ENCODE results near the gene MUC3A. TPM values are rescaled to one million over a fixed set of nuclear protein-coding genes. Genes with fewer than 3 reads are reported as not detected.
"Not testable (repeated sequence)": the region's sequence is repeated elsewhere in the genome, so short reads cannot be mapped to it uniquely, and the experiment has no call there.

Gene MUC3A
- total RNA-seq, 4 donors from 2014 or later: not detected

DNA sequence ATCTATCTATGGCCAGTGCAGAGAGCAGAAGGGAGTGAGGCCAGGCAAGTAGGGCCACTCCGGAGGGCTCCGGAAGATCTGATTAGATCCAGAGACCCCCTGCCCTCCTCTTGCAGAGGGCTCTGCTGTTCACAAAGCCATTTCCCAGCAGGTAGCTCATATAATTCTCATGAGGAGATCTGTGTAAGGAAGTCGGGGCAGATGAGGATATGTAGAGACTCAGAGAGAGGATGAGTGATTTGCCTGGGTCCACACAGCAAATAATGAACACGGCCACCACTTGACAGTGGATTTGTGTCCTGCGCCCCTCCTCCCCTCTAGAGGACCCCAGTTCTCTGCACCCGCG is 22.6 kb downstream of the MUC3A start:
- Histone ChIP-seq H3K27me3 (peaks cover 37% of the 10 kb centered on the region), H3K9me3 (no peaks in the 10 kb centered on the region), H3K27ac (no peak overlapping the region), H3K4me3 (no peak overlapping the region), H3K36me3 (no peaks in the 10 kb centered on the region), H3K4me1 (no peaks in the 10 kb centered on the region)
- no peak for DNase-seq (ENCODE audit: low spot score in 2 of 2)
- 51% methylated on average over 7 of the region's 7 CpGs for WGBS
- TF ChIP-seq POLR2A (IDR thresholded peaks at IDR 0.05): no peak
- no peak for TF ChIP-seq EP300 (IDR thresholded peaks at IDR 0.05)
- no peak for TF ChIP-seq POLR2AphosphoS5 (IDR thresholded peaks at IDR 0.05)
- TF ChIP-seq, protein P1, sequence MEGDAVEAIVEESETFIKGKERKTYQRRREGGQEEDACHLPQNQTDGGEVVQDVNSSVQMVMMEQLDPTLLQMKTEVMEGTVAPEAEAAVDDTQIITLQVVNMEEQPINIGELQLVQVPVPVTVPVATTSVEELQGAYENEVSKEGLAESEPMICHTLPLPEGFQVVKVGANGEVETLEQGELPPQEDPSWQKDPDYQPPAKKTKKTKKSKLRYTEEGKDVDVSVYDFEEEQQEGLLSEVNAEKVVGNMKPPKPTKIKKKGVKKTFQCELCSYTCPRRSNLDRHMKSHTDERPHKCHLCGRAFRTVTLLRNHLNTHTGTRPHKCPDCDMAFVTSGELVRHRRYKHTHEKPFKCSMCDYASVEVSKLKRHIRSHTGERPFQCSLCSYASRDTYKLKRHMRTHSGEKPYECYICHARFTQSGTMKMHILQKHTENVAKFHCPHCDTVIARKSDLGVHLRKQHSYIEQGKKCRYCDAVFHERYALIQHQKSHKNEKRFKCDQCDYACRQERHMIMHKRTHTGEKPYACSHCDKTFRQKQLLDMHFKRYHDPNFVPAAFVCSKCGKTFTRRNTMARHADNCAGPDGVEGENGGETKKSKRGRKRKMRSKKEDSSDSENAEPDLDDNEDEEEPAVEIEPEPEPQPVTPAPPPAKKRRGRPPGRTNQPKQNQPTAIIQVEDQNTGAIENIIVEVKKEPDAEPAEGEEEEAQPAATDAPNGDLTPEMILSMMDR (IDR thresholded peaks at IDR 0.05): no peak

DNA sequence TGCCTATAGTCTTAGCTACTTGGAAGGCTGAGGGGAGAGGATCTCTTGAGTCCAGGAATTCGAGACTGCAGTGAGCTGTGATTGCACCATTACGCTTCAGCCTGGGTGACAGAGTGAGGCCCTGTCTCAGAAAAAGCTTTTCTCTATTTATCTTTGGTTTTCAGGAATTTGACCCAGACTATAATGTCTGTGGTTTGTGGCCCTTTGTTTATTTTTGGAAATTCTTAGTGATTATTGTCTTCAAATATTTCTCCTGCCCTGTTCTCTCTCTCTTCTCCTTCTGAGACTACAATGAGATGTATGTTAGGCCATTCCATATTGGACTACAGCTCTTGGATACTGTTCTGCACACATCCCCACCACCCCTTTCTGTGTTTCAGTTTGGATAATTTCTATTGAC is 24.7 kb downstream of the MUC3A start:
- H3K4me1 ChIP-seq: no peaks in the 10 kb centered on the region
- H3K36me3 ChIP-seq: no peaks in the 10 kb centered on the region
- 88% methylated on average over 2 of the region's 2 CpGs for WGBS
- H3K4me3 ChIP-seq: no peak overlapping the region
- TF ChIP-seq POLR2A (IDR thresholded peaks at IDR 0.05) (no peak), POLR2AphosphoS5 (IDR thresholded peaks at IDR 0.05) (no peak), EP300 (IDR thresholded peaks at IDR 0.05) (no peak)
- TF ChIP-seq, protein P1 (IDR thresholded peaks at IDR 0.05): no peak
- H3K27me3 ChIP-seq: peaks cover 16% of the 10 kb centered on the region
- no peak overlapping the region for H3K27ac ChIP-seq
- no peak for DNase-seq (ENCODE audit: low spot score in 2 of 2)
- H3K9me3 ChIP-seq: no peaks in the 10 kb centered on the region

DNA sequence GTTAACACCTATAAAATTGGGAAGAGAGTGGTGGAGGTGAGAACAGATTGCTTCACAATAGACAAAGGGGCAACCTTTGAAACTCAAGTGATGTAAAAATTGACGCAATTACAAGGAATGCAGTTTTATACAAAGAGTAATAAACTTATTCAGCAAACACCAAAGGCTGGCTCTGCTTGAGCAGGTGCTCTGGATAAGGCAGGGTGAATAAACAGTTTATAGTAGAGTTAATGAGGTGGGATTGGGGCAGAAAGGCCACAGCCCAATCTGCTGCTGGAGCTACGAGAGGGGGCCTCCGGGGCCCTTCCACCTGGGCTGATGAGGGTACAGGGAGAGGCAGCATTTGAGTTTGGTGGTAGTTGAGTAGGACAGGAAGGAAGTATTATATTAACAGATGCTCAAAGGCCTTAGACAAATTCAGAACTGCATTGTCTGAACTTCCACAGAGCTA is 26.1 kb downstream of the MUC3A start:
- Histone ChIP-seq H3K36me3 (no peaks in the 10 kb centered on the region), H3K27ac (no peak overlapping the region), H3K4me3 (no peak overlapping the region), H3K4me1 (no peaks in the 10 kb centered on the region), H3K9me3 (no peaks in the 10 kb centered on the region), H3K27me3 (peaks cover 4% of the 10 kb centered on the region)
- no peak for DNase-seq (ENCODE audit: low spot score in 2 of 2)
- WGBS: 68% methylated on average over 3 of the region's 3 CpGs
- TF ChIP-seq POLR2AphosphoS5 (IDR thresholded peaks at IDR 0.05): no peak
- TF ChIP-seq, protein P1 (IDR thresholded peaks at IDR 0.05): no peak
- no peak for TF ChIP-seq EP300 (IDR thresholded peaks at IDR 0.05)
- no peak for TF ChIP-seq POLR2A (IDR thresholded peaks at IDR 0.05)

DNA sequence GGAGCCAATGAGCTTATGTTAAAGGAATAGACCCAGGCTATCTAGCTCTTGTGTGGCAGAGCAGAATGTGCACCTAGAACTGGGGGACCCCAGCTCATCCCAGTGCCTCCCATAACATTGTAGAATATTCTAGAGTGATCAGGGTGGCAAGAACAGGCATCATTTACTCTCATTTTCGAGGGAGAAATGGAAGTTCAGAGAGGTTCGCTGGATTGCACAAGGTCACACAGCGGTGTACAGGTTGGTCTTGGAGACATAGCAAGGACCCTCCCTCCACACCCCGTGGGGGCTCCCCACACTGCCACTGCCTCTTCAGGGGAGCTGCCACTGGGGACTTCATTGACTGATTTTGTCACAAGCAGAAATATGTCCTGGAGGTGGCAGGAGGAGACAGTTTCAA is 29.0 kb downstream of the MUC3A start:
- Histone ChIP-seq H3K27me3 (peaks cover 4% of the 10 kb centered on the region), H3K36me3 (no peaks in the 10 kb centered on the region), H3K4me1 (no peaks in the 10 kb centered on the region), H3K9me3 (no peaks in the 10 kb centered on the region), H3K27ac (no peak overlapping the region), H3K4me3 (no peak overlapping the region)
- no peak for DNase-seq (ENCODE audit: low spot score in 2 of 2)
- TF ChIP-seq, protein P1 (IDR thresholded peaks at IDR 0.05): no peak
- TF ChIP-seq EP300 (IDR thresholded peaks at IDR 0.05) (no peak), POLR2AphosphoS5 (IDR thresholded peaks at IDR 0.05) (no peak), POLR2A (IDR thresholded peaks at IDR 0.05) (no peak)
- 79% methylated on average over 4 of the region's 4 CpGs for WGBS

DNA sequence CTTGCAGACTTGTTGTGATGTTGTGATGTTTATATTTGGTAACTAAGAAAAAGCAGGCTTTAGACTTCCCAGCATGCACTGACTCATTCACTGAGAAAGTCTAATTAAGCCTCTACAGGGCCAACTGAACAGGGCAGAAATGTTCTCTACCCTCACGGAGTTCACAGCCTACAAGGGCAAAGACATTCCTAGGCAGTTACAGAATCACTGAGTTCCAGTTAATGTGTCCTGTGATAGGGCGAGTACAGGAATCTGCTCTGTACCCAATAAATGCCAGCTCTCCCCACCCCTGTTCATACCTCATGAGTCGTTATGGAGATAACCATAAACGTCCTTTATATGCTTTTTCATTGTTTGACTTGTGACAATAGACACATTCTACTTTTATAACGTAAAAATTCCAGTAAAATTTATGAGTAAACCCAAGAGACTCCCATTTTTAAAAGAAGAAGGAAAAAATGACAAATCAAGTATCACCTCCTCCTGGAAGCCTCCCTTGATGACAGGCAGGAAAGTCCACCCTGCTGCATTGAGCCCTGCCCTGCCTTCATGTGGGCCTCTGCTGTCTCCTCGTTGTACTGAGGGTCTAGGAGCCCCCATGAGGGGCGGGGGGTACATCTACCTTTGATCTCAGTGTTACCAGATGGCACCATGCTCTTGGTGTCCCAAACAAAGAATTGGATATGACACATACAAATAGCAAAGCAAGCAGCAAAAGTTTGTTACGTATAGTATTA is 34.3 kb downstream of the MUC3A start:
- TF ChIP-seq, protein P1 (IDR thresholded peaks at IDR 0.05): no peak
- TF ChIP-seq EP300 (IDR thresholded peaks at IDR 0.05) (no peak), POLR2AphosphoS5 (IDR thresholded peaks at IDR 0.05) (no peak), POLR2A (IDR thresholded peaks at IDR 0.05) (no peak)
- H3K27ac ChIP-seq: no peak overlapping the region
- no peaks in the 10 kb centered on the region for H3K36me3 ChIP-seq
- peaks cover 4% of the 10 kb centered on the region for H3K27me3 ChIP-seq
- no peaks in the 10 kb centered on the region for H3K9me3 ChIP-seq
- no peak for DNase-seq (ENCODE audit: low spot score in 2 of 2)
- no peaks in the 10 kb centered on the region for H3K4me1 ChIP-seq
- H3K4me3 ChIP-seq: no peak overlapping the region
- WGBS: 45% methylated on average over 8 of the region's 8 CpGs

DNA sequence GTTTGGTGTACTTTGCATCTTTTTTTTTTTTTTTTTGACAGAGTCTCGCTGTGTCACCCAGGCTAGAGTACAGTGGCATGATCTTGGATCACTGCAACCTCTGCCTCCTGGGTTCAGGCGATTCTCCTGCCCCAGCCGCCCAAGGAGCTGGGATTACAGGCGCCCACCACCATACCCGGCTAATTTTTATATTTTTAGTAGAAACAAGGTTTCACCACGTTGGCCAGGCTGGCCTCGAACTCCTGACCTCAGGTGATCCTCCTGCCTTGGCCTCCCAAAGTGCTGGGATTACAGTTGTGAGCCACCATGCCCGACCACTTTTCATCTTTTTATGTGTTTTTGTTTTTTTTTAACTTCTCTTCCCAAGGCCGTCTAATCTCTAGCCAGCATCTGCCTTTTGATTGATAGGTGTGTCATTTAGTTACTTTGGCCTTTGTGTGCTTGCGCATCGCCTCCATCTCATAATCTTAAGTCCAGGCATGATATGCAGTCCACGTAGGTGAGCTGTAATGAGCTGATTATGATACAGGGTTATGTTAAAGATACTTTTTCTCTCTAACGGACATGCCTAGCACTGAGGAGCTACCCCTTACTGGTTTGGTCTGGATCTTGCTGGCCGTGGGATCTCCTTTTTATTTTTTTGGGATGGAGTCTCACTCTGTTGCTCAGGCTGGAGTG is 35.0 kb downstream of the MUC3A start:
- not testable (repeated sequence) for H3K4me3 ChIP-seq; H3K9me3 ChIP-seq; H3K4me1 ChIP-seq; H3K27me3 ChIP-seq; H3K27ac ChIP-seq; H3K36me3 ChIP-seq; DNase-seq (ENCODE audit: low spot score in 2 of 2)
- 75% methylated on average over 14 of the region's 14 CpGs for WGBS

DNA sequence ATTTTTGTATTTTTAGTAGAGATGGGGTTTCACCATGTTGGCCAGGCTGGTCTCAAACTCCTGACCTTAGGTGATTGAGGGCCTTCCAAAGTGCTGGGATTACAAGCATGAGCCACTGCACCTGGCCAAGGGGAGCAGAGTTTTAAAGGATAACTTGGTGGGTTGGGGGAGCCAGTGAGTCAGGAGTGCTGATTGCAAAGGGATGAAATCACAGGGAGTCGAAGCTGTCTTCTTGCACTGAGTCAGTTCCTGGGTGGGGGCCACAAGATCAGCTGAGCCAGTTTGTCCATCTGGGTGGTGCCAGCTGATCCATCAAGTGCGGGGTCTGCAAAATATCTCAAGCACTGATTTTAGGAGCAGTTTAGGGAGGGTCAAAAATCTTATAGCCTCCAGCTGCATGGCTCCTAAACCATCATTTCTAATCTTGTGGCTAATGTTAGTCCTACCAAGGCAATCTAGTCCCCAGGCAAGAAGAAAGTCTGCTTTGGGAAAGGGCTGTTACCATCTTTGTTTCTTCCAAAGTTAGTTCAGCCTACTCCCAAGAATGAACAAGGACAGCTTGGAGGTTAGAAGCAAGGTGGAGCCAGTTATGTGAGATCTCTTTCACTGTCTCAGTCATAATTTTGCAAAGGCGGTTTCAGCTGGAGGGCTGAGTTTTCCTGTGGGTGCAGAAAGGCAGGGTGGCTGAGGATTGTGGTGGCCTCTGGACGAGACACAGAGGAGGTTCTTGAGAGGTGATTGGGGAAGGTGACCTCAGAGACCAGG is 35.9 kb downstream of the MUC3A start:
- not testable (repeated sequence) for H3K4me1 ChIP-seq; H3K36me3 ChIP-seq; H3K4me3 ChIP-seq; H3K27me3 ChIP-seq; H3K27ac ChIP-seq; H3K9me3 ChIP-seq; DNase-seq (ENCODE audit: low spot score in 2 of 2)
- WGBS: 79% methylated on average over 4 of the region's 4 CpGs
